Endothelial cell of umbilical vein (primary cell): Measurements from ENCODE around the gene CDIPT.

Experiments used
- CTCF ChIP-seq, 2 donors: IDR thresholded peaks; 1 replicate in 1 of 2; 2 replicates in 1 of 2; pipeline ENCODE4 v1.5.1; 2011; ENCODE audit warnings: low read length in 2 of 2, mild to moderate bottlenecking in 2 of 2, moderate library complexity in 2 of 2, control low read depth in 1 of 2, inconsistent platforms in 1 of 2, low read depth in 1 of 2; ENCODE audit not compliant: insufficient read depth in 1 of 2; ENCODE audit errors: extremely low read depth in 1 of 2
- EZH2 ChIP-seq: IDR thresholded peaks from 2 replicates; pipeline ENCODE4 v1.6.1; 2012; ENCODE audit warnings: borderline replicate concordance, low read depth, mild to moderate bottlenecking, moderate library complexity, low read length, inconsistent platforms; ENCODE audit not compliant: severe bottlenecking
- FOS ChIP-seq: IDR thresholded peaks from 2 replicates; pipeline ENCODE4 v1.6.1; 2011; ENCODE audit warnings: mild to moderate bottlenecking, low read length, moderate library complexity, borderline replicate concordance; ENCODE audit not compliant: insufficient read depth
- GATA2 ChIP-seq: IDR thresholded peaks from 2 replicates; pipeline ENCODE4 v1.7.0; 2011; ENCODE audit warnings: low read depth, mild to moderate bottlenecking, moderate library complexity, mixed read lengths, low read length; ENCODE audit not compliant: insufficient read length, insufficient read depth
- POLR2A ChIP-seq: IDR thresholded peaks from 2 replicates; pipeline ENCODE4 v1.6.1; 2012; ENCODE audit warnings: low read depth, mild to moderate bottlenecking, control low read depth, low read length
- POLR2AphosphoS5 ChIP-seq: IDR thresholded peaks from 2 replicates; pipeline ENCODE4 v1.6.1; 2012; ENCODE audit warnings: low read depth, mild to moderate bottlenecking, control low read depth, low read length, moderate library complexity; ENCODE audit not compliant: insufficient read depth

DNA sequence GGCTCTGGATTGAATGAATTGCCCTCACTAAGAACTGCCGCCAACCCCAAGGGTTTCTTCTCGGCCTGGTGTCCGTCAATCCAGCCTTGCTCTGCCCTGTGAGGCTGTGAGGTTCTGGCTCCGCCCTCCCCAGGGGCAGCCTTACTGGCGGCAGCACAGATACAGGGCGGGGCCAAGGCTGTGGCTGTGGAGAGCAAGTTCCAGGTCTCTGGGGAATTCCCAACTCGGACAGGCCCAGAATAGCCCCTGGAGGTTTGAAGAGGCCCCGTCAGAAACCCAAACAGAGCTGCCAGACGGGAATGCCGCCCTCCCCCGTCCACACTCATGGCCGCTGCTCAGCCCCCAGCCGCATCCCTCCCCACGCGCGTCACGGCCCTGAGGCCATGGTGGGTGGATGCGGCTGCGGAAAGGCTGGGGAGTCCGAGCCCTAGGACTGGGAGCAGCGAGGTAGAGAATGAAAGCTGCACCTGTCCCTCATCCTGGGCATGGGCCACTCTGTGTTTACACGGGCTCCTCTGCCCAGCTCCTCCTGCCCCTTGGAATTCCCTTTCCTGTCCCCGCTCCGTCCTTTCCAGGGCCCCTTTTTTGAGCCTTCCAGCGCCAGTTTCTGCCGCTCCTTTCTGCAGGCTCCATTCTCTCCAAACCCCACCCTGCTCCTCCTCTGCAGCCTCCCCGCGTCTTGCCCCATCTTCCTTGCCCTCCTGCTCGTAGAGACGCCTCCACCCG lies 51.7 kb downstream of the CDIPT start:
- TF ChIP-seq CTCF (IDR thresholded peaks at IDR 0.05; ENCODE audit: extremely low read depth in 1 of 2, insufficient read depth in 1 of 2, low read depth in 1 of 2, low read length in 2 of 2) (no peak), POLR2A (peak; percentile 32), EZH2 (no peak), POLR2AphosphoS5 (peak; percentile 53), FOS (no peak), GATA2 (no peak)
